Activated CD8-positive, alpha-beta T cell treated with anti-CD3 and anti-CD28 coated beads for 36 hours (primary cell): ENCODE results near the gene GPC5. TPM values are rescaled to one million over a fixed set of nuclear protein-coding genes. Genes with fewer than 3 reads are reported as not detected.
"Not testable (repeated sequence)": the region's sequence is repeated elsewhere in the genome, so short reads cannot be mapped to it uniquely, and the experiment has no call there.

Source experiments
- ATAC-seq: fragments of 200-7000 bp; cut with Tn5 transposase; one replicate; pipeline ENCODE4 v1.10.0; 2021; ENCODE audit warnings: mild to moderate bottlenecking, moderate library complexity
- CTCF ChIA-PET: fragments of 350-600 bp; sonication (Branson Sonifier 250); formaldehyde crosslinking; loops from one replicate; lab custom pipeline; 2021; ENCODE audit warnings: antibody characterized with exemption; lab: Charles Lee
- POLR2A ChIA-PET: fragments of 350-600 bp; sonication (Branson Sonifier 250); formaldehyde crosslinking; loops from one replicate; lab custom pipeline; 2021; ENCODE audit warnings: antibody characterized with exemption; lab: Charles Lee
- DNase-seq: peaks from one replicate; pipeline ENCODE4 v3.0.0-alpha.2; 2020
- H3K27ac Mint-ChIP-seq: one replicate; pipeline ENCODE4 v1.8.0; 2021; ENCODE audit warnings: mild to moderate bottlenecking, mixed read lengths
- H3K27me3 Mint-ChIP-seq: one replicate; pipeline ENCODE4 v1.8.0; 2021; ENCODE audit warnings: mixed read lengths
- H3K36me3 Mint-ChIP-seq: one replicate; pipeline ENCODE4 v1.8.0; 2021; ENCODE audit warnings: low read depth, mixed read lengths
- H3K4me1 Mint-ChIP-seq: one replicate; pipeline ENCODE4 v1.8.0; 2021; ENCODE audit warnings: low read depth, mixed read lengths
- H3K4me3 Mint-ChIP-seq: one replicate; pipeline ENCODE4 v1.8.0; 2021; ENCODE audit warnings: mild to moderate bottlenecking, moderate library complexity, mixed read lengths
- H3K9me3 Mint-ChIP-seq: one replicate; pipeline ENCODE4 v1.8.0; 2021; ENCODE audit warnings: mixed read lengths
- CTCF ChIP-seq: fragments of 200-600 bp; IDR thresholded peaks from one replicate; pipeline ENCODE4 v1.8.0; 2022; ENCODE audit warnings: antibody characterized with exemption, mild to moderate bottlenecking
- intact Hi-C: fragments of 100-400 bp; cut with micrococcal nuclease; formaldehyde crosslinking; loops from one replicate; pipeline ENCODE4 v1.10.0; 2022
- total RNA-seq, 2 experiments: library from RNA; stranded (reverse); gene quantifications; one replicate each; pipeline ENCODE4 v1.2.3, GENCODE V29; 2021

Gene GPC5
- total RNA-seq, 2 experiments from 2014 or later: 0.13 to 0.14 TPM

GRCh38 chr13:91785431-91786119, 387.2 kb downstream of the GPC5 start:
- intact Hi-C loops: no loop called here
- Mint-ChIP-seq H3K4me1 (no peaks in the 10 kb centered on the region), H3K27me3 (no peaks in the 10 kb centered on the region), H3K9me3 (no peaks in the 10 kb centered on the region), H3K36me3 (no peaks in the 10 kb centered on the region), H3K27ac (no peak overlapping the region), H3K4me3 (no peak overlapping the region)
- DNase-seq: no peak
- POLR2A ChIA-PET: no interaction called here
- CTCF ChIA-PET: no interaction called here
- no peak for TF ChIP-seq CTCF
- ATAC-seq: no peak

GRCh38 chr13:91792054-91792453, 393.6 kb downstream of the GPC5 start:
- no peaks in the 10 kb centered on the region for H3K36me3 Mint-ChIP-seq
- POLR2A ChIA-PET: no interaction called here
- H3K4me1 Mint-ChIP-seq: no peaks in the 10 kb centered on the region
- ATAC-seq: no peak
- H3K27ac Mint-ChIP-seq: no peak overlapping the region
- no peak for TF ChIP-seq CTCF
- CTCF ChIA-PET: no interaction called here
- no peaks in the 10 kb centered on the region for H3K27me3 Mint-ChIP-seq
- H3K4me3 Mint-ChIP-seq: no peak overlapping the region
- intact Hi-C loops: no loop called here
- no peaks in the 10 kb centered on the region for H3K9me3 Mint-ChIP-seq
- DNase-seq: no peak

GRCh38 chr13:91797567-91797966, 399.1 kb downstream of the GPC5 start:
- intact Hi-C loops: no loop called here
- H3K4me3 Mint-ChIP-seq: no peak overlapping the region
- POLR2A ChIA-PET: no interaction called here
- CTCF ChIA-PET: no interaction called here
- H3K27ac Mint-ChIP-seq: no peak overlapping the region
- no peak for ATAC-seq
- peaks cover 7% of the 10 kb centered on the region for H3K9me3 Mint-ChIP-seq
- no peak for TF ChIP-seq CTCF
- H3K4me1 Mint-ChIP-seq: no peaks in the 10 kb centered on the region
- H3K36me3 Mint-ChIP-seq: no peaks in the 10 kb centered on the region
- no peak for DNase-seq
- no peaks in the 10 kb centered on the region for H3K27me3 Mint-ChIP-seq

- H3K9me3 Mint-ChIP-seq, intact Hi-C loops, H3K27ac Mint-ChIP-seq, H3K36me3 Mint-ChIP-seq, DNase-seq, H3K4me3 Mint-ChIP-seq, ATAC-seq, POLR2A ChIA-PET, H3K27me3 Mint-ChIP-seq, CTCF ChIA-PET, H3K4me1 Mint-ChIP-seq: not testable (repeated sequence)
Observed at GRCh38 chr13:91798338-91798737, 399.9 kb downstream of the GPC5 start.

GRCh38 chr13:91801772-91802171, 403.4 kb downstream of the GPC5 start:
- H3K4me1 Mint-ChIP-seq, H3K27me3 Mint-ChIP-seq, intact Hi-C loops, H3K9me3 Mint-ChIP-seq, H3K4me3 Mint-ChIP-seq, ATAC-seq, H3K36me3 Mint-ChIP-seq, H3K27ac Mint-ChIP-seq, POLR2A ChIA-PET, DNase-seq, CTCF ChIA-PET: not testable (repeated sequence)

- H3K9me3 Mint-ChIP-seq: peaks cover 7% of the 10 kb centered on the region
- no peaks in the 10 kb centered on the region for H3K36me3 Mint-ChIP-seq
- DNase-seq (no peak), ATAC-seq (no peak)
- H3K4me1 Mint-ChIP-seq: no peaks in the 10 kb centered on the region
- no peak overlapping the region for H3K4me3 Mint-ChIP-seq
- intact Hi-C loops: no loop called here
- CTCF ChIA-PET: no interaction called here
- H3K27ac Mint-ChIP-seq: no peak overlapping the region
- H3K27me3 Mint-ChIP-seq: no peaks in the 10 kb centered on the region
- no peak for TF ChIP-seq CTCF
- POLR2A ChIA-PET: no interaction called here
Observed at GRCh38 chr13:91802957-91803356, 404.5 kb downstream of the GPC5 start.
